Adipocyte (in vitro differentiated cells): ENCODE results near the gene ZFP57.

Experiments
- DNase-seq: peaks from one replicate; pipeline ENCODE4 v3.0.0-alpha.2; 2015; ENCODE audit warnings: low read depth
- H3K27me3 ChIP-seq: replicated peaks from 2 replicates; pipeline ENCODE4 v1.7.0; 2013; ENCODE audit warnings: mild to moderate bottlenecking, low read length, moderate library complexity; ENCODE audit not compliant: control insufficient read depth, insufficient read depth
- H3K36me3 ChIP-seq: 2 replicates; pipeline ENCODE4 v1.7.0; 2013; ENCODE audit warnings: low read length, mild to moderate bottlenecking, moderate library complexity; ENCODE audit not compliant: control insufficient read depth, insufficient read depth, severe bottlenecking
- H3K4me1 ChIP-seq: 2 replicates; pipeline ENCODE4 v1.7.0; 2013; ENCODE audit warnings: mild to moderate bottlenecking, low read length, moderate library complexity; ENCODE audit not compliant: control insufficient read depth, insufficient read depth
- H3K4me3 ChIP-seq: 2 replicates; pipeline ENCODE4 v1.7.0; 2013; ENCODE audit warnings: mild to moderate bottlenecking, low read length, moderate library complexity
- H3K9ac ChIP-seq: 2 replicates; pipeline ENCODE4 v1.7.0; 2013; ENCODE audit warnings: mild to moderate bottlenecking, low read length, moderate library complexity
- H3K9me3 ChIP-seq: 2 replicates; pipeline ENCODE4 v1.7.0; 2013; ENCODE audit warnings: mild to moderate bottlenecking, low read length, moderate library complexity; ENCODE audit not compliant: control insufficient read depth

Gene ZFP57

GRCh38 chr6:29649701-29650673 lies 31.0 kb downstream of the ZFP57 start:
- DNase-seq = peak; percentile 100
- peak overlapping the region; percentile 83 for H3K9ac ChIP-seq
- H3K36me3 ChIP-seq = no peaks in the 10 kb centered on the region
- no peaks in the 10 kb centered on the region for H3K9me3 ChIP-seq
- peaks cover 4% of the 10 kb centered on the region for H3K4me1 ChIP-seq
- peak overlapping the region; percentile 81 for H3K4me3 ChIP-seq
- peaks cover 11% of the 10 kb centered on the region for H3K27me3 ChIP-seq

- peak; percentile 72 for DNase-seq
Observed at GRCh38 chr6:29647927-29648642, 32.9 kb downstream of the ZFP57 start.

GRCh38 chr6:29641430-29642148 lies 39.4 kb downstream of the ZFP57 start:
- no peaks in the 10 kb centered on the region for H3K36me3 ChIP-seq
- no peaks in the 10 kb centered on the region for H3K27me3 ChIP-seq
- no peaks in the 10 kb centered on the region for H3K4me1 ChIP-seq
- no peak for DNase-seq
- H3K9ac ChIP-seq = no peak overlapping the region
- H3K4me3 ChIP-seq = no peak overlapping the region
- no peaks in the 10 kb centered on the region for H3K9me3 ChIP-seq

More at GRCh38 chr6:29647927-29648642, 32.9 kb downstream of the ZFP57 start:
- Histone ChIP-seq H3K9me3 (no peaks in the 10 kb centered on the region), H3K9ac (no peak overlapping the region), H3K4me1 (peaks cover 4% of the 10 kb centered on the region), H3K36me3 (no peaks in the 10 kb centered on the region), H3K27me3 (no peaks in the 10 kb centered on the region), H3K4me3 (no peak overlapping the region)

- DNase-seq = no peak
- Histone ChIP-seq H3K4me3 (no peak overlapping the region), H3K9ac (no peak overlapping the region), H3K4me1 (peaks cover 4% of the 10 kb centered on the region), H3K27me3 (no peaks in the 10 kb centered on the region), H3K36me3 (no peaks in the 10 kb centered on the region), H3K9me3 (no peaks in the 10 kb centered on the region)
Observed at GRCh38 chr6:29637247-29637646, 43.7 kb downstream of the ZFP57 start.

- no peaks in the 10 kb centered on the region for H3K27me3 ChIP-seq
- peaks cover 15% of the 10 kb centered on the region for H3K4me1 ChIP-seq
- H3K9ac ChIP-seq = peak overlapping the region; percentile 67
- no peak for DNase-seq
- no peaks in the 10 kb centered on the region for H3K36me3 ChIP-seq
- H3K4me3 ChIP-seq = peak overlapping the region; percentile 78
- no peaks in the 10 kb centered on the region for H3K9me3 ChIP-seq
Observed at GRCh38 chr6:29633534-29633905, 47.4 kb downstream of the ZFP57 start.

GRCh38 chr6:29632789-29633533 lies 48.0 kb downstream of the ZFP57 start, which contains the start of gene GABBR1:
TSS of gene GABBR1 (minus strand) at chr6:29633183. CDS start at chr6:29632385, 798 bp downstream.
- peak within 1 kb of the TSS; percentile 73 for H3K9ac ChIP-seq
- DNase-seq = peak; percentile 98
- no peaks in the 10 kb centered on the region for H3K9me3 ChIP-seq
- H3K4me1 ChIP-seq = peaks cover 15% of the 10 kb centered on the region
- H3K36me3 ChIP-seq = no peaks in the 10 kb centered on the region
- H3K27me3 ChIP-seq = no peaks in the 10 kb centered on the region
- peak within 1 kb of the TSS; percentile 78 for H3K4me3 ChIP-seq

GRCh38 chr6:29631860-29632731 lies 48.9 kb downstream of the ZFP57 start:
- Histone ChIP-seq H3K27me3 (no peaks in the 10 kb centered on the region), H3K9ac (peak overlapping the region; percentile 73), H3K9me3 (no peaks in the 10 kb centered on the region), H3K4me1 (peaks cover 15% of the 10 kb centered on the region), H3K4me3 (peak overlapping the region; percentile 78), H3K36me3 (no peaks in the 10 kb centered on the region)
- DNase-seq = peak; percentile 80

GRCh38 chr6:29631209-29631810 lies 49.6 kb downstream of the ZFP57 start:
- H3K9me3 ChIP-seq = no peaks in the 10 kb centered on the region
- DNase-seq = no peak
- no peaks in the 10 kb centered on the region for H3K27me3 ChIP-seq
- H3K9ac ChIP-seq = no peak overlapping the region
- H3K4me3 ChIP-seq = no peak overlapping the region
- peaks cover 15% of the 10 kb centered on the region for H3K4me1 ChIP-seq
- no peaks in the 10 kb centered on the region for H3K36me3 ChIP-seq

- peaks cover 15% of the 10 kb centered on the region for H3K4me1 ChIP-seq
- DNase-seq = no peak
- H3K9me3 ChIP-seq = no peaks in the 10 kb centered on the region
- no peaks in the 10 kb centered on the region for H3K27me3 ChIP-seq
- no peak overlapping the region for H3K9ac ChIP-seq
- no peaks in the 10 kb centered on the region for H3K36me3 ChIP-seq
- no peak overlapping the region for H3K4me3 ChIP-seq
Observed at GRCh38 chr6:29630315-29630714, 50.6 kb downstream of the ZFP57 start.
